Loucy (cell line): Measurements from ENCODE around the gene NAALAD2.
A peak's percentile ranks its signal among the peaks of the same experiment; 100 is the strongest.
"Not testable (repeated sequence)": the region's sequence is repeated elsewhere in the genome, so short reads cannot be mapped to it uniquely, and the experiment has no call there.

Source experiments
- H2AFZ ChIP-seq: fragments of 200-600 bp; sonication (generic); 2 replicates; pipeline ENCODE4 v1.6.0; 2016; ENCODE audit warnings: antibody characterized with exemption, mild to moderate bottlenecking, low read length, moderate library complexity
- H3F3A ChIP-seq: fragments of 200-600 bp; 2 replicates; pipeline ENCODE4 v1.6.0; 2016; ENCODE audit warnings: antibody characterized with exemption, low read depth, mild to moderate bottlenecking
- H3K27me3 ChIP-seq: fragments of 200-600 bp; sonication (generic); 2 replicates; pipeline ENCODE4 v1.6.1; 2014; ENCODE audit warnings: low read length, mild to moderate bottlenecking; ENCODE audit not compliant: insufficient read depth, poor library complexity, severe bottlenecking
- H3K36me3 ChIP-seq: fragments of 200-600 bp; sonication (generic); 2 replicates; pipeline ENCODE4 v1.6.1; 2016; ENCODE audit warnings: low read length; ENCODE audit not compliant: insufficient read depth
- H3K4me1 ChIP-seq: fragments of 200-600 bp; sonication (generic); 2 replicates; pipeline ENCODE4 v1.5.1; 2014; ENCODE audit warnings: low read length, mild to moderate bottlenecking; ENCODE audit not compliant: insufficient read depth, poor library complexity, severe bottlenecking
- H3K4me2 ChIP-seq: fragments of 200-600 bp; sonication (generic); 2 replicates; pipeline ENCODE4 v1.6.0; 2014; ENCODE audit warnings: antibody characterized with exemption, low read length, low read depth, mild to moderate bottlenecking; ENCODE audit not compliant: poor library complexity, severe bottlenecking
- H3K4me3 ChIP-seq: fragments of 200-600 bp; sonication (generic); 2 replicates; pipeline ENCODE4 v1.5.1; 2014; ENCODE audit warnings: low read length, mild to moderate bottlenecking, mixed read lengths; ENCODE audit not compliant: poor library complexity, severe bottlenecking
- H3K79me2 ChIP-seq: fragments of 200-600 bp; sonication (generic); 2 replicates; pipeline ENCODE4 v1.6.1; 2014; ENCODE audit warnings: low read length; ENCODE audit not compliant: insufficient read depth
- H3K9ac ChIP-seq: fragments of 200-600 bp; sonication (generic); 2 replicates; pipeline ENCODE4 v1.6.0; 2014; ENCODE audit warnings: mild to moderate bottlenecking, low read depth, low read length, moderate library complexity; ENCODE audit not compliant: poor library complexity, severe bottlenecking
- H3K9me2 ChIP-seq: fragments of 200-600 bp; sonication (generic); replicated peaks from 2 replicates; pipeline ENCODE4 v1.6.1; 2016; ENCODE audit warnings: low read depth, low read length, mixed read lengths
- H3K9me3 ChIP-seq: fragments of 200-600 bp; sonication (generic); 2 replicates; pipeline ENCODE4 v1.6.1; 2014; ENCODE audit warnings: mild to moderate bottlenecking, antibody characterized with exemption, low read length, low read depth; ENCODE audit not compliant: insufficient read depth
- H4K20me1 ChIP-seq: fragments of 200-600 bp; sonication (generic); 2 replicates; pipeline ENCODE4 v1.6.0; 2014; ENCODE audit warnings: antibody characterized with exemption, low read length, mild to moderate bottlenecking; ENCODE audit not compliant: insufficient read depth, poor library complexity, severe bottlenecking
- EZH2phosphoT487 ChIP-seq: fragments of 200-600 bp; IDR thresholded peaks from 2 replicates; pipeline ENCODE4 v1.6.1; 2018; ENCODE audit warnings: antibody characterized with exemption, mild to moderate bottlenecking, moderate library complexity, borderline replicate concordance
- TF ChIP-seq, protein P1 (sequence below): fragments of 200-600 bp; sonication (generic); conservative IDR thresholded peaks from 2 replicates; pipeline ENCODE4 v1.5.1; 2014; ENCODE audit warnings: mild to moderate bottlenecking, antibody characterized with exemption, low read length

NAALAD2 gene

GRCh38 chr11:90202342-90202741 is 67.9 kb downstream of the NAALAD2 start:
- Histone ChIP-seq H4K20me1 (peaks cover 18% of the 10 kb centered on the region), H3K9me2 (no peaks in the 10 kb centered on the region), H2AFZ (no peak overlapping the region), H3K36me3 (peaks cover 58% of the 10 kb centered on the region), H3K4me3 (no peak overlapping the region), H3K9ac (no peak overlapping the region), H3K27me3 (no peaks in the 10 kb centered on the region), H3K4me2 (no peak overlapping the region), H3F3A (no peaks in the 10 kb centered on the region), H3K4me1 (no peaks in the 10 kb centered on the region), H3K9me3 (no peaks in the 10 kb centered on the region), H3K79me2 (no peaks in the 10 kb centered on the region)
- TF ChIP-seq EZH2phosphoT487, result no peak
- TF ChIP-seq, protein P1, sequence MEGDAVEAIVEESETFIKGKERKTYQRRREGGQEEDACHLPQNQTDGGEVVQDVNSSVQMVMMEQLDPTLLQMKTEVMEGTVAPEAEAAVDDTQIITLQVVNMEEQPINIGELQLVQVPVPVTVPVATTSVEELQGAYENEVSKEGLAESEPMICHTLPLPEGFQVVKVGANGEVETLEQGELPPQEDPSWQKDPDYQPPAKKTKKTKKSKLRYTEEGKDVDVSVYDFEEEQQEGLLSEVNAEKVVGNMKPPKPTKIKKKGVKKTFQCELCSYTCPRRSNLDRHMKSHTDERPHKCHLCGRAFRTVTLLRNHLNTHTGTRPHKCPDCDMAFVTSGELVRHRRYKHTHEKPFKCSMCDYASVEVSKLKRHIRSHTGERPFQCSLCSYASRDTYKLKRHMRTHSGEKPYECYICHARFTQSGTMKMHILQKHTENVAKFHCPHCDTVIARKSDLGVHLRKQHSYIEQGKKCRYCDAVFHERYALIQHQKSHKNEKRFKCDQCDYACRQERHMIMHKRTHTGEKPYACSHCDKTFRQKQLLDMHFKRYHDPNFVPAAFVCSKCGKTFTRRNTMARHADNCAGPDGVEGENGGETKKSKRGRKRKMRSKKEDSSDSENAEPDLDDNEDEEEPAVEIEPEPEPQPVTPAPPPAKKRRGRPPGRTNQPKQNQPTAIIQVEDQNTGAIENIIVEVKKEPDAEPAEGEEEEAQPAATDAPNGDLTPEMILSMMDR, result no peak

DNA sequence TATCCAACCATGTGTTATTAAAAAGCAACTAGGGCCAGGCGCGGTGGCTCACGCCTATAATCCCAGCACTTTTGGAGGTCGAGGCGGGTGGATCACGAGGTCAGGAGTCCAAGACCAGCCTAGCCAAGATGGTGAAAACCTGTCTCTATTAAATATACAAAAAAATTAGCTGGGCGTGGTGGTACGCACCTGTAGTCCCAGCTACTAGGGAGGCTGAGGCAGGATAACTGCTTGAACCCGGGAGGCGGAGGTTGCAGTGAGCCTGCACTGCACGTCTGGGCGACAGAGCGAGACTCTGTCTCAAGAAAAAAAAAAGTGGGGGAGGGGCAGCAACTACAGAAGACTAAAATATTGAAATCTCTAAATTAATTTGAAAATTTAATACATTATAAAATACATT is 69.9 kb downstream of the NAALAD2 start:
- Histone ChIP-seq H3K4me2 (no peak overlapping the region), H3F3A (no peaks in the 10 kb centered on the region), H3K9ac (no peak overlapping the region), H4K20me1 (peaks cover 20% of the 10 kb centered on the region), H2AFZ (no peak overlapping the region), H3K27me3 (no peaks in the 10 kb centered on the region), H3K4me1 (no peaks in the 10 kb centered on the region), H3K79me2 (no peaks in the 10 kb centered on the region), H3K4me3 (no peak overlapping the region), H3K9me3 (no peaks in the 10 kb centered on the region), H3K36me3 (peaks cover 71% of the 10 kb centered on the region), H3K9me2 (no peaks in the 10 kb centered on the region)
- TF ChIP-seq EZH2phosphoT487, result no peak
- TF ChIP-seq, protein P1, result no peak

DNA sequence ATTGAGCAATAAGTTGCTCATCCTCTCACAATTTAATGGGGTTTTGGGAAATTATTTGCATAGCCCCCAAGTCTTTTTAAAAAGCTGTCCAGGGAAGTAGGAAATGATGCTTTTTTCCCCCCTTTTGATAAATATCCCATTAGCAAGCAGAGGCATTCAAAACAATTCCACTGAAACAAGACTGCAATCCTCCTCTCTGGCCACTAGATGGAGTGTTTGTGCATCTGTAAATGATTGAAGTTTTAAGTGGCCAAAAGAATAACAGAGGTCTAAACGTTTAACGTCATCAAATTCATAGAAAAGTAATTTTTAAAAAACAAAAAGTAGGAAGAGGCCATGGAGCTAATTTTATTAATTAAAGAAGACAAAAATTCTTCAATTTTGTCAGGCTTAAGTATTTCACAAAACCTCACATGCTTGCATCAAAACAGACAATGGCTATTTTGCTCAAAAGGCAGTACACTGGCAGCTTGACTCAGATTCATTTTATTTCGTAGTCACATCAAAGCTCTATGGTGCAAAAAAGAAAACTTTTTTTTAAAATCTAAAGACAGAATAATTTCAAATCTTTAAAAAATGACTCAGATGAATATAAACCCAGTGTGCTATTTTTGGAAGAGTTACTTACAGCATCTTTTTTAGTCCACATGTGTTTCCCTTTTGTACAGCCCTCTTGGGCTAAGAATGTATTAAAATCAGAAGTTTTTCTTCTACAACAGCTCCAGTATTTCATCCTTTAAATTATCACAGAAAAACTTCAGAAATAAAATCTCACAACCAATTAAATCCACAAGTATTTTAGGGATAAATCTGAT is 70.6 kb downstream of the NAALAD2 start:
- no peak overlapping the region for H3K9ac ChIP-seq
- H3K9me3 ChIP-seq, result no peaks in the 10 kb centered on the region
- no peaks in the 10 kb centered on the region for H3K27me3 ChIP-seq
- H3F3A ChIP-seq, result no peaks in the 10 kb centered on the region
- H4K20me1 ChIP-seq, result peaks cover 20% of the 10 kb centered on the region
- no peaks in the 10 kb centered on the region for H3K4me1 ChIP-seq
- H3K4me3 ChIP-seq, result no peak overlapping the region
- TF ChIP-seq, protein P1, result peak; percentile 90
- no peak for TF ChIP-seq EZH2phosphoT487
- no peak overlapping the region for H3K4me2 ChIP-seq
- peaks cover 77% of the 10 kb centered on the region for H3K36me3 ChIP-seq
- H3K9me2 ChIP-seq, result no peaks in the 10 kb centered on the region
- no peak overlapping the region for H2AFZ ChIP-seq
- 0 out of 2 replicates have a peak, but pooled peaks cover 2% of the 10 kb centered on the region for H3K79me2 ChIP-seq

DNA sequence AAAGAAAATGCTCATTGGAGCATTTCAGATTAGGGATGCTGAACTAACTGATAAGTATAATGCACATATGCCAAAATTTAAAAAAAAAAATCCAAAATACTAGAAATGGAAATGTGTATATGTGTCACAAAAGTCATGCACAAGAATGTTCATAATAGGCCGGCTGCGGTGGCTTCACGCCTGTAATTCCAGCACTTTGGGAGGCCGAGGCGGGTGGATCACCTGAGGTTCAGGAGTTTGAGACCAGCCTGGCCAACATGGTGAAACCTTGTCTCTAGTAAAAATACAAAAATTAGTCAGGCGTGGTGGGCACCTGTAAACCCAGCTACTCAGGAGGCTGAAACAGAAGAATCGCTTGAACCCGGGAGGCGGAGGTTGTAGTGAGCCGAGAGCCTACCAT is 73.5 kb downstream of the NAALAD2 start:
- not testable (repeated sequence) for H3K4me1 ChIP-seq, H3K9me3 ChIP-seq, H2AFZ ChIP-seq, H3K4me2 ChIP-seq, H3K4me3 ChIP-seq, H3K9ac ChIP-seq, H3F3A ChIP-seq, H3K27me3 ChIP-seq, H3K9me2 ChIP-seq
- peaks cover 13% of the 10 kb centered on the region; the same call in 1 of the 2 replicates for H3K79me2 ChIP-seq
- H4K20me1 ChIP-seq, result peaks cover 21% of the 10 kb centered on the region
- peaks cover 88% of the 10 kb centered on the region for H3K36me3 ChIP-seq
